ENCODE results near the gene RSRP1.

Gene RSRP1

DNA sequence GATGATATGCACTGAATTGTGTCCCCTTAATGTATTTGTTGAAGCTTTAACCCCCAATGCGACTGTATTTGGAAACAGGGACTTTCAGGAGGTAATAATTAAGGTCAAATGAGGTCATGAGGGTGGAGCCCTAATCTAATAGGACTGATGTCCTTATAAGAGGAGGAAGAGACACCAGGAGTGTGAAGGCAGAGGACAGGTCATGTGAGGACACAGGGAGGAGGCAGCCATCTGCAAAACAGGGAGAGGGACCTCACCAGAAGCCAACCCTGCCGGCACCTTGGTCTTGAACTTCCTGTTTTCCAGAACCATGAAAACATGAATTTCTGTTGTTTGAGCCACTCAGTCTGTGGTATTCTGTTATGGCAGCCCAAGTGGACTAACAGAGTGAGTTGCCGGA lies 30.2 kb downstream of the RSRP1 start:
- DNase-seq, result no peak

GRCh38 chr1:25216123-25216522 lies 31.1 kb downstream of the RSRP1 start:
- no peak for DNase-seq

GRCh38 chr1:25212725-25213124 lies 34.5 kb downstream of the RSRP1 start:
- DNase-seq, result no peak

GRCh38 chr1:25210728-25211127 lies 36.5 kb downstream of the RSRP1 start:
- no peak for DNase-seq

DNA sequence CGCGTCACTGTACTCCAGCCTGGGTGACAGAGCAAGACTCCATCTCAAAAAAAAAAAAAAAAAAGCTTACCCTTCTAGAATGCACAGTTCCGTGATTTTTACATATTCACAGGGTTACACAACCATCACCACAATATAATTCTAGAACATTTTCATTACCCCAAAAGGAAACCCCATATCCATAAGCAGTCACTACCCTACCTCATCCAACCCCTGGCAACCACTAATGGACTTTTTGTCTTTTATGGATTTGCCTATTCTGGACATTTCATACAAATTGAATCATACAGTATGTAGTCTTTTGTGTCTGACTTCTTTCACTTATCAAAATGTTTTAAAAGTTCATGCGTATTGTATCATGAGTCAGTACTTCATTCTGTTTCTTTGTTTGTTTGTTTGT lies 37.7 kb downstream of the RSRP1 start:
- no peak for DNase-seq

GRCh38 chr1:25208561-25209222 lies 38.6 kb downstream of the RSRP1 start:
- DNase-seq, result no peak

DNA sequence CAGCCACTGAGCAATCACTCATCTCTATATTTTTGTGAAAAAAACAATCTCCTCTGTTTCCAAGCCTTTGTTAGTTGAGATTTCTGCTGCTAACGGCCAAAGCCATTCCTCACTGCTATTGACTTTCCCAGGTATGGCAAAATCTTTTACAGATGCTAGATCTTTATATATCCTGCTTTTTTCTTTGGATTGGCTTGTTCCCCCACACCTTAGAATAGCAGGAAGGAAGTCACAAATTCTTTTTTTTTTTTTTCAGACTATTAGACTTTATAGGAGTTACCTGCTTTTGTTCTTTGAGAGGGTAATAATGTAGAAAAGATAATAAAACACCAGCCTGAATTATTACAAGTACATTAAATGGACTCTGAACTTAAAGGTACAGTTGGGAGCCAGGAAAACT lies 39.2 kb downstream of the RSRP1 start:
- no peak for DNase-seq

- no peak for DNase-seq
Observed at GRCh38 chr1:25206201-25206600, 41.1 kb downstream of the RSRP1 start.

DNA sequence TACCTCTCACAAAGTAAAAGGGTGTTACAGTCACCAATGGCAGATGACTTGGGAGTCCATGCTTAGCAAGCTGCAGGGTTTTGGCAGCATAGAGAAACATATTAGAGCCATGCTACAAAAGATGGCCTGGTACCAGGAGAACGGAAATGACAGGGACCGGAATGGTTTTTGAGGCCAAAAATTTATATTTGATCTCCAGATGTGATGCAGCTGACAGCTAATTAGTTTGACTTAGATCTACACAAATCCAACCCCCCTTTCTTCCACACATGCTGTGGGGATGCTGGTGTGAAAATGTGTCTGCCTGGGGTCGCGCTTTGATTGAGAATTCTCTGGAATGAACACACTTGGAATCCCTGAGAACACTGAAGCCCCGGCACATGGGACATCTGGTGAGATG lies 41.5 kb downstream of the RSRP1 start:
- DNase-seq, result no peak

GRCh38 chr1:25204797-25205480 lies 42.3 kb downstream of the RSRP1 start:
- no peak for DNase-seq

DNA sequence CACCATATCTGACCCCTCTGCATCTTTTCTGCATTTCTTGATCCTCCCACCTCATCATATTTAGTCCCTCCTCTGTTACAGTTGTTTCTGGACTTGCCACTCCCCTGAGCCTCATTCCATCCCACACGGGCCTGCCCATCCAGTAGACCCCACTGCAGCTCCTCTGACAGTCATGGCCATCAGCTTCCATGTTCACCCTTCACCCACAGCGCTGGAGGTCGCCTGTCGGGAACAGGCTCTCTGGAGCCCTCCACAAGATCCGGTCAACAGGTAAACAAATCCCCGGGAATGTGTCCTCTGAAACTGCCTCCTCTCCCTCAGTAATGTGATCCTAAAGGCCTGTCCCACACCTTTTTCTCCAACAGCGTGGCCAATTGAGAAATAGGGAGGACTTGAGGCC lies 46.2 kb downstream of the RSRP1 start:
- DNase-seq, result no peak

DNA sequence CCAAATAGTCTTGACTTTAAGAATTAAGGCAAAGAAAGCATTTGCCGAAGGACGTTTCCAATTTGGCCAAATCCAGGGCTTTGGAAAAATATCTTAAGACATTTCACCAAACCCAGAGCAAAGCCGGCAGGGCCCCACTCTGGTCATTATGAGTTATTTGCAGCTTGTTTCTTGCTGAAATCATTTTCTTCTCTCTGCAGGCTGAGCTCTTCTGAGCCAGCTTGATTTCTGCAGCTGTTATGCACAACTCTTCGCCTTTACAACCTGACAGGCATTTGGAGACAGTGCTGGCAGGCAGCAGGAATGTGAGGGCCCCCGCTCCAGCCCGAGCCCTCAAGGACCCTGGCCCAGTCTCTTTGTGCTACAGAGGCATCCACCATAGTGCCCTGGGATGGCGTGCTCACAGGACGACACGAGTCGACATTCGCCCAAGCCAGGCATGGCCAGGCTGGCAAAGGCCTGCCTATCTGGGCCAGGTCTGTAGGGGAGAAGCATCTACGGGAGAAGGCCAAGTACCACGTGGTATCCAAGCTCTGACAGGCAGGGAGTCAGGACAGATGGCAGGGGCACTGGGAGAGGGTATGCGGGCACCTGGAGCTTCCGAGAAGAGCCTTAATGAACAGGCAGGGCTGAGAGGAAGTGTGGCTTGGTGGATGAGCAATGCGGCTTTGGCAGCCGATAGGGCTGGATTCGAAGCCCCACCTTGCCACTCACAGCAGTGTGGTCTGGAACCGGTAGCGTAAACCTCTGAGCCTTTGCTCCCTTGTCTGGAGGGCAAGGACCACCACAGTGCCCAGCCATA lies 47.2 kb downstream of the RSRP1 start:
- DNase-seq, result no peak

- DNase-seq, result no peak
Observed at GRCh38 chr1:25198663-25199252, 48.5 kb downstream of the RSRP1 start.

- DNase-seq, result no peak
Observed at GRCh38 chr1:25197982-25198662, 49.1 kb downstream of the RSRP1 start.

DNA sequence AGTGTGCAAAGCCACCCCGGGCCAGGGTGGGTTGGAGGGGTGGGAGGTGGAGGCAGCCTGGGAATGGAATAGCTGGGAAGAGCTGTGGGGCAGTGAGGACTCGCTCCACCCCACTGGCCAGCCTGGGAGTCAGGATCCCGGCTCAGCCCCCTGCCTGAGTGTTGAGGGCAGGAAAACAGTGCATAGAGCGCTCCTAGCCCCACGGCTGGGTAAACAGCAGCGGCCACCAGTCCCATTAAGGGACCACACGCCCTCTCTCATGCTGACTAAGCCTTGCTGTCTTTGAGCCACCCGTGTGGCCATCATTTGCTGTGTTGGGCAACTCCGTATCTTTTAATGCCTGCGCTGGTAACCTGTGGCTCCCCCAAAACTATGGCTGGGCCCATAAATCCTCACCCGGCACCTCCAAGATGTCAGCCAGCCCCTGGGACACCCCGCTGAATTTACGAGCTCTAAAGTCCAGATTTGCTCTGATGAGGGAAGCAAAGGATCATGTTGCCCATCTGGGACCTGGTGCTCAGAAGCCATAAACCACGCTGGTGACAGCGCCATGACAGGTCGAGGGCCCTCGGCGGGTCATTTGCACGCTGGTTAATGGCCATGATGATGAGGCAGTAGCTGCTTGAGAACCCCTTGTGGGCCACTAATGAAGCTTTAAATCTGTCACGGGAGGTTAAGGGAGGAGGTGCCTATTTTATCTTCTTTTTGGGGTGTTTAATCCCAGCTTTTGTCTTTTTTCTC lies 49.8 kb downstream of the RSRP1 start:
- DNase-seq, result no peak

DNA sequence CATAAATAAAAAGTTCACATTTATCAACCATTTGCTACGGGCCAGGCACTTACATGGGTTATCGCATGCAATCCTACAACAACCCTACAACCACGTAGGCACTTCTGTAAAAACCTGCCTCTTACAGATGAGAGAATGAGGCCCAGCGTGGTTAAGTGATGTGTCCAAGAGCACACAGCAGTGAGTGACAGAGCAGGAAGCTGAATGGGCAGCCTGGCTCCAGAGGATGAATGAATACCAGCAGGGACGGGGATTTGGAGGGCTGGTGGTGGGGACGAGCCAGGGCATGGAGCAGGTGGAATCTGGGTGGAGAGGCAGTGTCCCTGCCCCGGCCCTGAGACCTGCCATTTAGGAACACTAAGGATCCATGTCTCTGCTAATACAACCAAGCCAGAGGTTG lies 50.4 kb downstream of the RSRP1 start:
- DNase-seq, result no peak

- no peak for DNase-seq
Observed at GRCh38 chr1:25195835-25196234, 51.4 kb downstream of the RSRP1 start.

- DNase-seq, result no peak
Observed at GRCh38 chr1:25194572-25195020, 52.7 kb downstream of the RSRP1 start.

DNA sequence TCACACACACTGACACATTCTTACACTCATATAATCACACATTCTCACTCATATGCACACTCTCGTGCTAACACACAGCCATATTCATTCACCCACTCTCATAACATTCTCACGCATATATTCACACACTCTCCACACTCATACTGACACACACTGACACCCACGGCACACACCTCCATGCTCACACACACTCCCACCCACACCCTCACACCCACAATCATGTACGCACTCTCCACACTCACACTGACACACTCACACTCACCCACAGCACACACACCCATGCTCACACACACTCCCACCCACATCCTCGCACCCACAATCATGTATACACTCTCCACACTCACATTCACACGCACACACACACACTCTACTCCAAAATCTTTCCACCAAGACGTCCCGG lies 53.2 kb downstream of the RSRP1 start:
- no peak for DNase-seq

GRCh38 chr1:25193229-25193628 lies 54.0 kb downstream of the RSRP1 start:
- DNase-seq, result no peak

Measured in activated gamma-delta T cell (primary cell).